ENCODE measurements around the gene GNG7. TPM values are rescaled to one million over a fixed set of nuclear protein-coding genes. Genes with fewer than 3 reads are reported as not detected.

Gene GNG7
- total RNA-seq, 1 donor, result not detected

GRCh38 chr19:2740314-2740656 lies 37.8 kb upstream of the GNG7 start:
- no peak for TF ChIP-seq CTCF (IDR thresholded peaks at IDR 0.05; ENCODE audit: insufficient read depth, low read depth, low read length)
- no peak for DNase-seq (ENCODE audit: low read depth)
- no peak overlapping the region for H3K4me3 ChIP-seq (ENCODE audit: low read depth, low read length)

GRCh38 chr19:2739602-2740313 lies 37.3 kb upstream of the GNG7 start, which contains the start of gene SLC39A3:
TSS of gene SLC39A3 (minus strand) at chr19:2740017. CDS start at chr19:2737257, 2,760 bp downstream.
- H3K4me3 ChIP-seq (ENCODE audit: low read depth, low read length), result peak within 1 kb of the TSS; percentile 89
- peak; percentile 99 for DNase-seq (ENCODE audit: low read depth)
- TF ChIP-seq CTCF (IDR thresholded peaks at IDR 0.05; ENCODE audit: insufficient read depth, low read depth, low read length), result peak; percentile 20

GRCh38 chr19:2736550-2737190 lies 34.2 kb upstream of the GNG7 start:
- no peak overlapping the region for H3K4me3 ChIP-seq (ENCODE audit: low read depth, low read length)
- TF ChIP-seq CTCF (IDR thresholded peaks at IDR 0.05; ENCODE audit: insufficient read depth, low read depth, low read length), result no peak
- no peak for DNase-seq (ENCODE audit: low read depth)

GRCh38 chr19:2735374-2735773 lies 32.9 kb upstream of the GNG7 start:
- DNase-seq (ENCODE audit: low read depth), result no peak
- TF ChIP-seq CTCF (IDR thresholded peaks at IDR 0.05; ENCODE audit: insufficient read depth, low read depth, low read length), result no peak
- H3K4me3 ChIP-seq (ENCODE audit: low read depth, low read length), result no peak overlapping the region

GRCh38 chr19:2734589-2735288 lies 32.2 kb upstream of the GNG7 start:
- no peak for TF ChIP-seq CTCF (IDR thresholded peaks at IDR 0.05; ENCODE audit: insufficient read depth, low read depth, low read length)
- no peak for DNase-seq (ENCODE audit: low read depth)

GRCh38 chr19:2733930-2734588 lies 31.6 kb upstream of the GNG7 start:
- peak; percentile 27 for DNase-seq (ENCODE audit: low read depth)
- no peak for TF ChIP-seq CTCF (IDR thresholded peaks at IDR 0.05; ENCODE audit: insufficient read depth, low read depth, low read length)
- no peak overlapping the region for H3K4me3 ChIP-seq (ENCODE audit: low read depth, low read length)

More at GRCh38 chr19:2734589-2735288, 32.2 kb upstream of the GNG7 start:
- H3K4me3 ChIP-seq (ENCODE audit: low read depth, low read length), result no peak overlapping the region
